Measurements from ENCODE around the gene MSLN. TPM values are rescaled to one million over a fixed set of nuclear protein-coding genes. Genes with fewer than 3 reads are reported as not detected.

The MSLN gene
- total RNA-seq, 2 donors from 2014 or later, result 44.8 to 94.6 TPM

- Histone ChIP-seq H3K9me3 (no peaks in the 10 kb centered on the region), H3K27ac (no peak overlapping the region), H3K36me3 (no peaks in the 10 kb centered on the region), H3K4me1 (peaks cover 0 to 41% of the 10 kb centered on the region in 2 donors), H3K27me3 (no peaks in the 10 kb centered on the region), H3K4me3 (no peak overlapping the region)
- TF ChIP-seq CTCF (IDR thresholded peaks at IDR 0.05), result no peak
- no peak for DNase-seq (ENCODE audit: low spot score)
These were observed 34.9 kb upstream of the MSLN start for GRCh38 chr16:725463-726187.

GRCh38 chr16:726188-726437 is 34.4 kb upstream of the MSLN start:
- H3K4me1 ChIP-seq, result peaks cover 0 to 39% of the 10 kb centered on the region in 2 donors
- no peaks in the 10 kb centered on the region for H3K27me3 ChIP-seq
- DNase-seq (ENCODE audit: low spot score), result no peak
- no peak for TF ChIP-seq CTCF (IDR thresholded peaks at IDR 0.05)
- H3K9me3 ChIP-seq, result no peaks in the 10 kb centered on the region
- H3K27ac ChIP-seq, result no peak overlapping the region
- no peaks in the 10 kb centered on the region for H3K36me3 ChIP-seq
- no peak overlapping the region for H3K4me3 ChIP-seq

DNA sequence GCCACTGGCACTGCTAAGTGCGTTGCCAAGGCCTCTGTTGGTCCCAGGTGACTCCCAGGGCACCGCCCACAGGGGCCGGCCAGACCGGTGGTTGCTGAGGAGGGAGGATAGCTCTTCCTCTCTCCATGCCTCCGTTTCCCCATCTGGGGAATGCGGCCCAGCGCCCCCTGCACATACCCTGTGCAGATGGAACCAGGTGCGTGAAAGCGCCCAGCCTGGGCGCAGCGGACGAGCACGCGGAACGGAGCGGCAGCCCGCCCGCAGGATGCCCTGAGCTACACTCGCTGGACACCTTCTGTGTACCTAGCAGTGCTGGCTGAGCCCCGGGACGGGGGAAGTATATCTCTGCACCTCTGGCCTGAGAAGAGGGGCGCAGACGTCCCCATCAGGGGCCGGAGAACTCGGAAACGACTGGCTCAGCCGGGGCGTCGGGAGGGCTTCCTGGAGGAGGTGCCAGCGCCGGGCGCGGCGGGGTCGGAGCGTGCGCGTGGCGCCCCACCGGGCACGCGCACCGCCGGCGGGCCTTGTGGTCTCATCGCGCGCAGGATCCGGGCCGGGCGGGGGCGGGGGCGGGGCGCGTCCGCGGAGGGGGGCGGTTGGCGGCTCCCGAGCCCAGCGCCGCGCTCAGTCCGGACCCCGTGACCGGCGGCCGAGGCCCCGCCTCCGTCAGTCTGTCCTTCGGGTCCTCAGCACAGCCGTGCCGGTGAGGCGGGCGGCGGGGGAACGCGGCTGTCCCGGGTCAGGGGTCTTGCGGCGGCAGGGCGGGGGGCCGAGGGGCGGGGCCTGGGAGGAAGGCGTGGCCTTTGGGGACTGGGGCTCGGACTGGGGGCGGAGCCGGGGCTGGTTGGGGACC is 33.9 kb upstream of the MSLN start, which contains the start of the genes CCDC78 and HAGHL:
Gene CCDC78, minus strand, starts transcription at position 6 of the 853 bp plus-strand sequence. CDS start 76 bp downstream, outside the sequence.
Gene HAGHL, plus strand, starts transcription at position 669 of the 853 bp plus-strand sequence. CDS start 404 bp downstream, outside the sequence.
- DNase-seq (ENCODE audit: low spot score), result no peak
- no peak for TF ChIP-seq CTCF (IDR thresholded peaks at IDR 0.05)
- H3K27me3 ChIP-seq, result no peaks in the 10 kb centered on the region
- H3K27ac ChIP-seq, result peak within 1 kb of the TSS; percentile 13 to 44
- peaks cover 5% of the 10 kb centered on the region for H3K36me3 ChIP-seq
- peaks cover 0 to 36% of the 10 kb centered on the region in 2 donors for H3K4me1 ChIP-seq
- no peaks in the 10 kb centered on the region for H3K9me3 ChIP-seq
- peak within 1 kb of the TSS; percentile 54 to 61 for H3K4me3 ChIP-seq

DNA sequence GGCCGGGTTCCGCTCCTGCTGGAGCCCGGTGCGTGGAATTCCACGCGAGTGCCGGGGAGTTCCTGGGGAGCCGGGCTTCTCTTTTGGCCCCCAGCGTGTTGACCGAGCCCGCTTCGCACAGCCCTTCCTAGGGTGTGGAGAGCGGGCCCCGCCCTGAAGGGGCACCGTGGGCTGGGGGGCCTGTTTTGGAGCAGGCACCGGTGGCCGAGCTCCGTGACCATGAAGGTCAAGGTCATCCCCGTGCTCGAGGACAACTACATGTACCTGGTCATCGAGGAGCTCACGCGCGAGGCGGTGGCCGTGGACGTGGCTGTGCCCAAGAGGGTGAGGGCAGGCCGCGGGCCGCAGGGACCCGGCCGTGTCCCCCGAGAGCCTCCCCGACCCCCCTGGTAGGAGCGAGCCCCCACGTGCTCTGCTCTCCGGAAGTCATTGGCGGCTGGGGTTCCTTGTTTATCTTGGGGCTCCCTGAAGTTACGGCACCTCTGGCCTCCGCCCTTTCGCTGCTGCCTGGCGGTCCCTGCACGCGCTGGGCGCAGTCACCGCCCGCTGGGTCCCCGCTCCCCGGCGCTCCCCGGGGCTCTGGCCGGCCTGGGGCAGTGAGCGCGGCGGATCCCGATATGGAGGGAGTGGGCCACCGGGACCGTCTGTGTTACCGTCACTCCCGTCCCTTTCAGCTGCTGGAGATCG is 33.1 kb upstream of the MSLN start:
- Histone ChIP-seq H3K4me3 (peak overlapping the region; percentile 54 to 61), H3K27me3 (no peaks in the 10 kb centered on the region), H3K9me3 (no peaks in the 10 kb centered on the region), H3K36me3 (peaks cover 12% of the 10 kb centered on the region), H3K27ac (peak overlapping the region in 1 of 2 donors; percentile 44), H3K4me1 (peaks cover 0 to 29% of the 10 kb centered on the region in 2 donors)
- DNase-seq (ENCODE audit: low spot score), result no peak
- TF ChIP-seq CTCF (IDR thresholded peaks at IDR 0.05), result no peak

DNA sequence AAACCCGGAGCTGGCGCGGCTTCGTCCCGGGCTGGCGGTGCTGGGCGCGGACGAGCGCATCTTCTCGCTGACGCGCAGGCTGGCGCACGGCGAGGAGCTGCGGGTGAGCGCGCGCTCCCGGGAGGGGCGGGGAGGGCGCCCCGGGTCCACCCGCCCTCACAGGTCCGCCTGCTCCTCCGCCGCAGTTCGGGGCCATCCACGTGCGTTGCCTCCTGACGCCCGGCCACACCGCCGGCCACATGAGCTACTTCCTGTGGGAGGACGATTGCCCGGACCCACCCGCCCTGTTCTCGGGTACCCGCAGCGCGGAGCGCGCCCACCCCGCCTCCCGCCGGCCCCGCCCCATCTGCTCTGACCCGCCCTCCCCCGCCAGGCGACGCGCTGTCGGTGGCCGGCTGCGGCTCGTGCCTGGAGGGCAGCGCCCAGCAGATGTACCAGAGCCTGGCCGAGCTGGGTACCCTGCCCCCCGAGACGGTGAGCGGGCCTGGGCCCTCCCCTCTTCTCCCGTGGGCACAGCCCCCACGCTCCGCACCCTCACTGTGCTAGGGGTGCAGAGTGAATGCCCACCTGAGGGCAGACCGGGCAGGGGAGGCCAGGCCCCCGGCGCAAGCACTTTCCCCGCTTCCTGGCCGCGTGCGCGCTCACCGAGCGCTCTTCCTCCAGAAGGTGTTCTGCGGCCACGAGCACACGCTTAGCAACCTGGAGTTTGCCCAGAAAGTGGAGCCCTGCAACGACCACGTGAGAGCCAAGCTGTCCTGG is 32.2 kb upstream of the MSLN start:
- peak overlapping the region in 1 of 2 donors; percentile 44 for H3K27ac ChIP-seq
- H3K4me1 ChIP-seq, result peaks cover 0 to 29% of the 10 kb centered on the region in 2 donors
- H3K27me3 ChIP-seq, result no peaks in the 10 kb centered on the region
- H3K36me3 ChIP-seq, result peaks cover 18% of the 10 kb centered on the region
- no peaks in the 10 kb centered on the region for H3K9me3 ChIP-seq
- peak overlapping the region; percentile 54 to 61 for H3K4me3 ChIP-seq
- no peak for TF ChIP-seq CTCF (IDR thresholded peaks at IDR 0.05)
- DNase-seq (ENCODE audit: low spot score), result no peak
